ENCODE results near the gene MNAT1.

The MNAT1 gene

DNA sequence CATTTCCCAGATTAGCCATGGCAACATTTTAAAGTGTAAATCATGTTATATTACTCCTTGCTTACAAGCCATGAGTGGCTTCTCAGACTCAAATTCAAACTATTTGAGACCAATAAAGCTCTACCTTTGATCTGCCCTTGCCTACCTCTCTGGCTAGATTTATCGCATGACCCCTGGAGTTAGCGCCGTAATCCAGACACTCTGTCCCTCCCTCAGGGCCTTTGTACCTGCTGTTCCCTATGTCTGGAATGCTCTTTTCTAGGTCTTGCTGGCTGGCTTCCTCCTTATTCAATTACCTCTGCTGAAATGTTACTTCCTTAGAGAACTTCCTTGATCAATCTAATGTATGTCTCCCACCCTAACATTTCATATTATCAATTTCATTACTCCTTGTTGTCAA is 26.7 kb upstream of the MNAT1 start:
- DNase-seq (ENCODE audit: low read depth) = no peak
- TF ChIP-seq, protein P1, sequence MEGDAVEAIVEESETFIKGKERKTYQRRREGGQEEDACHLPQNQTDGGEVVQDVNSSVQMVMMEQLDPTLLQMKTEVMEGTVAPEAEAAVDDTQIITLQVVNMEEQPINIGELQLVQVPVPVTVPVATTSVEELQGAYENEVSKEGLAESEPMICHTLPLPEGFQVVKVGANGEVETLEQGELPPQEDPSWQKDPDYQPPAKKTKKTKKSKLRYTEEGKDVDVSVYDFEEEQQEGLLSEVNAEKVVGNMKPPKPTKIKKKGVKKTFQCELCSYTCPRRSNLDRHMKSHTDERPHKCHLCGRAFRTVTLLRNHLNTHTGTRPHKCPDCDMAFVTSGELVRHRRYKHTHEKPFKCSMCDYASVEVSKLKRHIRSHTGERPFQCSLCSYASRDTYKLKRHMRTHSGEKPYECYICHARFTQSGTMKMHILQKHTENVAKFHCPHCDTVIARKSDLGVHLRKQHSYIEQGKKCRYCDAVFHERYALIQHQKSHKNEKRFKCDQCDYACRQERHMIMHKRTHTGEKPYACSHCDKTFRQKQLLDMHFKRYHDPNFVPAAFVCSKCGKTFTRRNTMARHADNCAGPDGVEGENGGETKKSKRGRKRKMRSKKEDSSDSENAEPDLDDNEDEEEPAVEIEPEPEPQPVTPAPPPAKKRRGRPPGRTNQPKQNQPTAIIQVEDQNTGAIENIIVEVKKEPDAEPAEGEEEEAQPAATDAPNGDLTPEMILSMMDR (IDR thresholded peaks at IDR 0.05; ENCODE audit: control insufficient read depth, insufficient read depth, low read depth, low read length, missing control alignments) = no peak
- H3K4me3 ChIP-seq (ENCODE audit: control insufficient read depth, low read depth, low read length) = no peak overlapping the region

DNA sequence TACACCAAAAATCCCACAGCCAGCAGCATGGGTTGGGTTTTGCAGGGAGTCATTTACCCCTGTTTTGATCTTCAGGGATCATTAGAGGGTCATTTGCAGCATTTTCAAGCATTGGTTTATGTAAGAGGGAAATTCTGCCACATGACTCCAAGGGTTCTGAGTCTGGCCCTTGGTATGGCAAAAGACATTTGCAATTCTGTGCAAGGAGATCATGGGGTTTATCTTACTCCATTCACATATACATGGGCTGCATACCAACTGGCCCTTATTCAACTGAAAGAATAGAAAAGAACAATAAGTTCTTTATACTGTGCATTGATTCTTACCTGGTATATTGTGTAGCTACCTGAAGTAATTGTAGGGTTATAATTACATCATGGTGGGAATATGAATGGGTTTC is 24.1 kb upstream of the MNAT1 start:
- TF ChIP-seq, protein P1 (IDR thresholded peaks at IDR 0.05; ENCODE audit: control insufficient read depth, insufficient read depth, low read depth, low read length, missing control alignments) = no peak
- H3K4me3 ChIP-seq (ENCODE audit: control insufficient read depth, low read depth, low read length) = no peak overlapping the region
- no peak for DNase-seq (ENCODE audit: low read depth)

DNA sequence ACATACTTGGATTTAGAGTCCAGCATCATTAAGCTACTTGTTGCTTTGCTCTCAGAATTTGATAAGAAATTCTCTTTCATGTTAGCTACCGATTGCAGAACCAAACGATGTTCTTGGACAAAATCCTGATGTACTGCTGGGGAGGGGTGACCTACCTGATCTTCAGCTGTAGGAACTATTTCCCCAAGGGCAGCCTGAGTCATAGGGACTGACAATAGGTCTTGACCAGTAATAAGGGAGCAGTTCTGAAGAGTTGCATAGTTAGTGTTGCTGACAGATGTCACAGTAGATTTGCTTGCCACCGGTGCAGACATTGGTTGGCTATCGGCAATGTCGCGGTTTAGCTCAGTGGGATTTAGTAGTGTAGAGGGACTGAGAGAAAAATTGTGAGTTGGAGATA is 21.0 kb upstream of the MNAT1 start:
- no peak for DNase-seq (ENCODE audit: low read depth)
- no peak overlapping the region for H3K4me3 ChIP-seq (ENCODE audit: control insufficient read depth, low read depth, low read length)
- TF ChIP-seq, protein P1 (IDR thresholded peaks at IDR 0.05; ENCODE audit: control insufficient read depth, insufficient read depth, low read depth, low read length, missing control alignments) = no peak

DNA sequence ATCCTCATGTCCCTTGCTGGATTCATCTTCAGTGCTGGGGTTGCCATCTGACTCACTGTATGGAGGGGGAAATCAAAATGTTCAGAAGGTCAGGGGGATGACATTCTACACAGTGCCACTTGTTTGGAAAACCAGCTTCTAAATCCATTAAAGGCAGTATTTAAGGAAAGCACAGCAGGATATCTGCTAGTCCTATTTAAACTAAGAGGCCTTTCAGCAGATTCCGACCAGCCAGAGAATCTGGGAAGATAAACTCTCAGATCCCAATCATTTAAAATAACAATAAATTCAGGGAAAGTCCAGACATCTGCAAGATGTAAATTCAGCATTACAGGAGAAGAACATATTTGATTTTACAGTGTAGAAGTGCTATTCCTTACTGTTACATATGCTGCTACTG is 14.2 kb upstream of the MNAT1 start:
- H3K4me3 ChIP-seq (ENCODE audit: control insufficient read depth, low read depth, low read length) = no peak overlapping the region; the same call in 1 of the 2 replicates
- TF ChIP-seq, protein P1 (IDR thresholded peaks at IDR 0.05; ENCODE audit: control insufficient read depth, insufficient read depth, low read depth, low read length, missing control alignments) = no peak
- DNase-seq (ENCODE audit: low read depth) = no peak

DNA sequence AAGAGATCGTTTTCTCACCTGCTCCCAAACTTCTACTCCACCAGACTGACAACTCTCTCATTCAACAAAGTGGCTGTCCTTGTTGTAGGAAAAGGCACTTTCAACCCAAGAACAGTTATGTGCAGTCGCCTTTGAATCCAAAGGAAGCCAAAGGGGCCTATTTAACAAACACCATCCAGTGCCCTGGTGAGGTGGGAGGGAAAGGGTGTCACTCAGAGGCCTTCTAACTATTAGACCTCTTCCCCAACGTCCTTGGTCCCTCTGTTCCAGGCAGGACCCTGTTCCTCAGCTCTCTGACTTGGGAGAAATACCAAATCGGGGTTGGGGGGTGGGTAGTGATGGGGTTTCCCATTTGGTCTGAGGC is 13.6 kb upstream of the MNAT1 start:
- TF ChIP-seq, protein P1 (IDR thresholded peaks at IDR 0.05; ENCODE audit: control insufficient read depth, insufficient read depth, low read depth, low read length, missing control alignments) = no peak
- H3K4me3 ChIP-seq (ENCODE audit: control insufficient read depth, low read depth, low read length) = peak overlapping the region; percentile 84

DNA sequence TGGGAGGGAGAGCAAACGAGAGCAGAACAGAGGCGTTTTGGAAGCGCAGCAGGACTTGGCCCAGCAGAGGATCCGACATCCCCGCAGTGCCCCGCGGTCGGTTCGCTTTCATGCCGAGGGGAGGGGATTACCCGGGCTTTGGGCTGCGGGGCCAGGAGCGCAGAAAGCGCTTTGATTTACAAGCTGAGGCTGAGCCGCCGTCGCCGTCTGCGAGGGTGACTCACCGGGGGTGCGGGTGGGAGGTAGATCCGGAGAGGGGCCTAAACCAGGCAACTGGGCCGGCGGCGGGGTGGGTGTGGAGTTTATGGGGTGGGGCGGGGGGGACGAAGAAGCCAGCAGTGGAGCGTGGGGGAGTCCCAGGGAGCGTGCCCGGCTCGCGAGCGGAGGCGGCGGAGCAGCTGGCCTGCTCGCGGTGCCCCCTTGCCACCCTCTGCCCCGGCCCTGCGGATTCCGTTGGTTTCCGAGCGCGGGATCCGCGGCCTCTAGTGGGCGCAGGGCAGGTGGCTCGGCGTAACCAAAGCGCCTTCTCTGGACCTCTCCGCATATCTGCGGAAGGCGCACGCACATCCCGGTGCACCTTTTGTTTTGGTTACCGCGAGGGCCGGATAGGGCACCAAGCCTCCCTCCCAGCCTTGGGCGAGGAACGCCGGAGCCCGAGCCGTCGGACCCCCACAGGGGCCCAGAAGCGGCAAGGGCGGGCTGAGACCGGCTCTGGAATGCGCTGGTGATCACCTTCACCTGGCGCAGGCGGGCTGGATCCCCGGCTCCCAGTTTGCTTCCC is 13.0 kb upstream of the MNAT1 start:
- DNase-seq (ENCODE audit: low read depth) = no peak

More for the DNA sequence above, 13.6 kb upstream of the MNAT1 start:
- DNase-seq (ENCODE audit: low read depth) = no peak

More for the DNA sequence above, 13.0 kb upstream of the MNAT1 start:
- peak overlapping the region; percentile 84 for H3K4me3 ChIP-seq (ENCODE audit: control insufficient read depth, low read depth, low read length)
- TF ChIP-seq, protein P1 (IDR thresholded peaks at IDR 0.05; ENCODE audit: control insufficient read depth, insufficient read depth, low read depth, low read length, missing control alignments) = peak; percentile 45
